GM18909 (cell line): Measurements from ENCODE around the gene NPAS3.

Experiments used
- ATAC-seq: cut with Tn5 transposase; IDR thresholded peaks from one replicate; pipeline ENCODE4 v1.9.1; 2021; ENCODE audit warnings: mild to moderate bottlenecking; ENCODE audit not compliant: unreplicated experiment, poor library complexity

The NPAS3 gene

DNA sequence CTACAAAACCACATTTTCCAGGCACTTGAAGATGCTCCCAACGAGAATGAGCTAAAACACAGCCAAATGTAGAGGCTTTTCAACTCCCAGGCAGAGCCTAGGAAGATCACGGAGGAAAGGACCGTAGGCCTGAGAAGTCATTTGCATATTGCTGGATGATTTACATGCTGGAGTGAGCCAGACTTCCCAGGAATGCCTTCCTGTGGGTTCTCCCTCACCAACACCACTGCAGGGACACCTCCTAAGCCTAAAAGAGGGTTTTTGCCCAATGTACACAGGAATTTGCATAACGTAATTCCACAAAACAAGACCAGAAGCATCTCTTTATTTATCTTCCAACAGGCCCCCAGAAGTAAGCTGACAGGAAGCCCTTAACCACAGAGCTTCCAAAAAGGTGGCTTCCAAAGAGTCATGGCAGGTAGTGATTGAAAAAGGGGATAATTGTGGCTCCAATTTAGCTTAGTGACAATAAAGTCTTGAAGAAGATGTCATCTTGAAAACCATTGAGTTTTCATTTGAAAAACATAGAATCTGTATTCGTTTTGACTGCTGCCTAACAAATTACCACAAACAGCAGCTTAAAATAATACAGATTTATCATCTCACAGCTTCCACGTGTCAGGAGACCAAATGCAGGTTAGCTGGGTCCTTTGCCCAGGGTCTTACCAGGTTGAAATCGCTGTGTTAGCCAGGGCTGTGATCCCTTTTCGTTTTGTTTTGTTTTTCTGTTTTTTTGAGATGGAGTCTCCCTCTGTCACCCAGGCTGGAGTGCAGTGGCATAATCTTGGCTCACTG lies 896.0 kb downstream of the NPAS3 start:
- ATAC-seq, result no peak

DNA sequence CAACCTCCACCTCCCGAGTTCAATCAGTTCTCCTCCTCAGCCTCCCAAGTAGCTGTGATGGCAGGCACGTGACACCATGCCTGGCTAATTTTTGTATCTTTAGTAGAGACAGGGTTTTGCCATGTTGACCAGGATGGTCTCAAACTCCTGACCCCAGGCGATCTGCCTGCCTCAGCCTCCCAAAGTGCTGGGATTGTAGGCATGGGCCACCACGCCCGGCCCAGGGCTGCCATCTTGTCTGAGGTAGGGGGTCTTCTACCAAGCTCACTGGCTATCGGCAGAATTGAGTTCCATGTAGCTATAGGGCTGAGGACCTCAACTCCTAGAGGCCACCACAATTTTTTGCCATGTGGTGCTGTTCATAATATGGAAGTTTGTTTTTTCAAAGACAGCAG lies 896.6 kb downstream of the NPAS3 start:
- no peak for ATAC-seq

DNA sequence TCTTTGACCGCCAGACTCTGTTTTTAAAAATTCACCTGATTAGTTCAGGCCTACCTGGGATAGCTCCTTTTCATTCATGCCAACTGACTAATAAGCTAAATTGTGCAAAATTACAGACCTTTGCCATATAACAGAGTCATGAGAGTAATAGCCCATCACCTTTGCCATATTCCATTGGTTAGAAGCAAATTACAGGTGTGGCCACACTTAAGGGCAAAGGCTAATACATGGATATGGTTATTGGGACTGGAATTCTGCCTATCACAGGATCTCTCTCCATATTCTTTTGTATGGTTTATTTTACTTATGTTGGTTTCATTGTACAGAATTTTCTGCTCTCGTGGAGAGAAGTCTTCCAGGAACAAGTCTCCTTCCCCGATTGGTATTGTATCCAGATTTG lies 897.0 kb downstream of the NPAS3 start:
- ATAC-seq, result no peak

DNA sequence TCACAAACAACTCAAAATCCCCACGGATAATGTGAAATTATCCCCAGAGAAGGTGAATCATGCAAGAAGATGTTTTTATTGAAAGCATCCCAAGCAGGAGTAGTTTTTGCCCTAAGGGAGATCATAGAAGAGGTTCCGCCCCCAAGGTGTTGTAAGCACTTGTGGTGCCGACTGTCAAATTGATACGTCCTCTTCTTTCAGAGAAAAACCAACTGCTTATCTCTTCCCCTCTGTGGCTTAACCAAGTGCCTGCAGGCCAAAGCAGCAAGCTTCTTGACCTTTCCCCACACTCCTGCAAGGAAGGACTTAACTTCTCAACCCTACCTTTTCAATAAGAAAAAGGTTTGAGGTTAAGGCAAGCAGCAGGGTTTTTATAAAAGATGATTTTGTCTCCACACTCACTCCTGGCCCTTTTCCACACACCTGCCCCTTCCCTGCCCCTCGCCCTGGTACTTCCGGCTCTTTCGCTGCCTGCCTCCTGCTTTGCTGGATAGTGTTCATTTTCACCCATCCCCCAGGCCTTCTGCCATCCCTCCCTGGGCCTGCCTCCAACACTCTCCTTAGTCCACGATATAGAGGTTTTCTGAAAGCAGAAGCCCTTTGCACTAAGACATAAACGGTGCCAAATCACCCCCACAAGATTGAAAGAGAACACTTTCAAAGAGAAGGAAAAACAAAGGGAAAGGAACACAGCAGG lies 897.7 kb downstream of the NPAS3 start:
- no peak for ATAC-seq

DNA sequence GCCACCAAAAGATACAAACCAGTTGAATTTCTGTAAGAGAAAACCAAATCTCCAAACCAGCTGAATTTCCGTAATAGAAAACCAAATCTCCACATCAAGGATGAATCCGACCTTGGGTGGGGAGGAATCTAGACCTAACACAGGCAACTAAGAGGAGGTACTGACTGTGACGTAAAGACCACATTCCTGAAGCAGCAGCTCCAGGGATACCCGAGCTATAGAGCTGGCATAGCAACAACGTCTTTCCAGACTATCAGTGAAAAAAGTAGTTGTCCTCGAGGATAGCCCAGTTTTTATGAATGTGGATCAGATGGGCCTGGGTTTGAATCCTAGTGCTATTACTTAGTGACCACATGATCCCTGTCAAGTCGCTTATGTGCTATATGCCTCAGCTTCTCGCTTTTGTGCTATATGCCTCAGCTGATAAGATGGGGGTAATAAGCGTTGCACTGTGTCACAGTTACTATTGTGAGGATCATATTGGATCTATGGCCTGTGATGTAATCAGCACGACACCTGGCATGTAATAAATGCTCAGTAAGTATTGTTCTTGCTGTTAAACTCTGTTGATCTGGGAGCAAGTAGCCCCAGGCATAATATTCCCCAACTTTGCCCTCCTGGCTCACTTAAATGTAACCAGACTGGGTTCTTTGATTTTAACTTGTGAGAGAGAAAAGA lies 898.4 kb downstream of the NPAS3 start:
- no peak for ATAC-seq

DNA sequence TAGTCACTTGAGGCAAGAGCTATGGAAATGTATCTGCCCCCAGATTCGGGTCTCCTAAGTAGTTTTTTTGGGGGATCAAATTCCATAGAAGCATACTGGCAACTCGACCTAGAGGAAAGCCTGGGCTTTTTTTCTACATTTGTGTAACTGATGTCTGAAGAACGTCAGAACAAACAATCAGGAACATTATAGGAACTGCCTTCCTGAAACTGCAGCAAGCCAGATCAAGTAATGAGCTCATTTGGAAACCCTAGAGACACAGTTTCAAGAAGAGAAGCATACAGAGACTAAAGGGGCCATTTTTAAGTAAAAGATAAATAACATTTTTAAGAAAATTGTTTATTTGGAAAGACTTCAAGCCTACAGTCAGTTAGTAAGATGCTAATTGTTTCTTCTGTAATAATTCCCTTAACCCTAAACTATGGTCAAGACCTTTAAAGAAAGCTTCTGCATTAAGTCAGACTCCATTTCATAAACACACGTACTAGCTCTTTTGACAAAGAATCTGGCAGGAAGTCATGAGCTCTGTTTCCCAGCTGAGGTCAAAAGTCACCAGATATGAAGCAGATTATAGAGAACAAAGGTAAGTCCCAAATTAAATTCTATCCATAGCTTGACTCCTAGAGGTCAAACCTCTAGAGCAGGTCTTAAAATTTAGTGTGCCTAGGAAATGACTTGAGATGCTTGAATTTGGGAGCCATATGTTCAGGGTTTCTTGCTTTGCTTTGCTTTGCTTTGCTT lies 899.4 kb downstream of the NPAS3 start:
- no peak for ATAC-seq

DNA sequence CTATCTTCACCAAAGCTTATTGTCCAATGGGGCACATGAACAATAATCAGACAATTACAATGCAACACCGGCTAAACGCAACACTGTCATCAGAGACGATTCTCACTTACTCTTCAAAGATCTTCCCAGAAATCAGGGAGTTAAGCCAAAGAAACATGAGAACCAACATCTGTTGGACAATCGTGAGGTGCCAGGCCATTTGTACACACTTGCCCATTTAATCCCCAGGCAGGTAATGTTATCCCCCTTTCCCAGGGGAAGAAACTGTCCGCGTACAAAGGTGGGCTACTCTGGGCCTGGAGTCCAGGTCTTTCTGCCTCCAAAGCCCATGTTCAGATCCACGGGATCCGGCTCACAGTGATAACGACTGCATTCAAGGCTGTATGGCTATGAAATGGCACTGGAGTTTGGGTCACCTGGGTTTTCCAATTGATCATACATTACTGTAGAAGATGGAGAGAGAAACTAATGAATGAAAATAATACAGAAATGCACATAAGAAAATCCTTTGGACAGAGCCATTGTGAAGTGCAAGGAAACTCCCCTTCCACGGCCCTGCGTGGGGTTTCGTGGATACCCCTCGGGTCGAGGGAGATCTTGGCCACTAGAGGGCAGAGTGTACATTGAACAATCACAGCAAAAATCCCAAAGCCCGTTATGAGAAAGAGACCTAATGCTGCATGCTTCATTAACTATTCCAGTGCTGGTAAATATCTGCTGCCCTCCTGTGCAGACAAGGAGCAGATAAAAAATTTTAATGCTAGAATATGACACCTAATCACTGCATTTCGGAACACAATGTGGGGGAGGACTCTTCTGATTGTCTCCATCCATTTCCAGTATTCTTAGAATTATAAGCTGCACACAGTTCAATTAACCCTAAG lies 900.8 kb downstream of the NPAS3 start:
- ATAC-seq, result peak; percentile 77

DNA sequence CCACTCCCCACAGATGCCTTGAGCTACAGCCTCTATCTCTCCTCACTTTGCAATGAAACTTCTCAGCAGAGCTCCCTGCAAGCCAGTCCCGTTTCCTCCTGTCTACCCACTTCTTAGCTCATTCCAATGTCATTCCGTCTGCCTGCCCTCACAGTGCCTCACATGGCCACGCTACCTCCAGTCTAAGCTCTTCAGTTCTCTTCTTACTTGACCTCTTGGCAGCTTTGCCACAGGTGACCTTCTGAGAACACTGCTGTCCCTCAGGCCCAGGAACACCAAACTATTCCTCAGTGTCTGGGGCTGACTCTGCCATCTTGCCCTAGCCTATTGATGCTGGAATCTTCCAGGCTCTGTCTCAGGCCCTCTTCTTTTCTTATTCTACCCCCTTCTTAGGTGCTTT lies 902.1 kb downstream of the NPAS3 start:
- ATAC-seq, result no peak

DNA sequence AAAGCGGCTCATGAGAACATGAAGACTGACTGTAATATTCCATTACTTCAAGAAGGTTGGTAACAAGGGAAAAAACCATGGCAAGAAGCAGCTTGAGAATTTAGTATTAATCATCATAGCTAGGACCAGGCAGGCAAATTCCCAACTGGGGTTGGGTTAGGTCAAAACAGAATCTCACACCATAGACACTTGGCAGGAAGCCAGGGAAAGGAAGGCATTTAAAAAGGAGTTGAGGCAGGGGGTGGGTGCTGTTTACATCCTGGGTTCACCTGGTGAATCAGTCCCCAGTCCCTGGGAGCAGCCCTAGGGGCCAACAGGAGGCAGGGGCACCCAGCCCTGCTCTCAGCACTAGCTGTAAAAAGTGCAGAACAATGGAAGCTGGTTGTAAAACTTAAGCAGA lies 903.6 kb downstream of the NPAS3 start:
- ATAC-seq, result no peak

DNA sequence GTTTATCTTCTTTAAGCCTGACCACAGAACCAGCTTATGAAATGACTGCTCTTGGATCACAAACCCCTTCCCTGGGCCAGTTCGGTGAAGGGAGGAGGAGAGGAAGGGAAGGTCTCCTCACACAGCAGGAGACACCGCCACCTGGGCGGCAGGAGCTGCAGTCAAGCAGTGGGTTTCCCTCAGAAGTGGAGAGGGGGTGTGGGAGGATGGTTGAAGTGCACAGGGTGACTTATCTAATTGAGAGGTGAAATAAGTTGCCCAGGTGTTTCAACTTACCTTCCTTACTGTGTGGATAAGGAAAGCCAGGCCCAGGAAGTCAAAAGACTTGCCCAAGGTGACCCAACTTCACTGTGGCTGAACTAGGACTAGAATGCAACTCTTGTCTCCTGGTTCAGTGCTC lies 905.4 kb downstream of the NPAS3 start:
- ATAC-seq, result no peak

DNA sequence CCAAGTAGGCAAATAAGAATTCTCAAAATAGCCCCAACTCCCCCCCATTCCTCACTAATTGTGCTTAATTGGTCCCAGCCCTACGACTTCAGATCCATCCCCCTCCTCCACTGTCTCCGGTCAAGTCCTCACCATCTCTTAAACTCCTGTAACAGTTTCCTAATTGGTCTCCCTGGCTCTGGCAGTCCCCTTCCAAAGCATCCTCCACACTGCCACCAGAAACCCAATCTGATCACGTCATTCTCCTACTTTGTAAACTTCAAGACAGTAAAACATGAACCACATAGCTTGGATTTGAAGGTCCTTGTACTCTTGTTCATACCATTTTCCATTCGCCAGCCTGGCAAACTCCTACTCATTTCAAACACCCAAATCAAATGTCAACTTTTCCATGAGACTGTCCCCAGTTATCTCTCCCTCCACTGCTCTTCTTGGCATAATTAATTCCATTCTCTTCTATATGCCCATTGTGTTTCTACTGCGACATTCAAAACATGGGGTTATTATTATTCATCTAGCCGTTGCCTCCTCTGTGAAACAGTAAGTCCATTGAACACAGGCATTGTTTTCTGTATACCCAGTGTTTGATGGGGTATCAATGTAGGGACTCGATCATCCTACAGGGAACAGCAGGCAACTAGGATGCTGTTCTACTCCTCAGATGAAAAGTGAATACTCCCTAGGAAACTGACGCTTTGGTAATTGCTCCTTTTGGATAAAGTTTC lies 907.6 kb downstream of the NPAS3 start:
- ATAC-seq, result no peak

DNA sequence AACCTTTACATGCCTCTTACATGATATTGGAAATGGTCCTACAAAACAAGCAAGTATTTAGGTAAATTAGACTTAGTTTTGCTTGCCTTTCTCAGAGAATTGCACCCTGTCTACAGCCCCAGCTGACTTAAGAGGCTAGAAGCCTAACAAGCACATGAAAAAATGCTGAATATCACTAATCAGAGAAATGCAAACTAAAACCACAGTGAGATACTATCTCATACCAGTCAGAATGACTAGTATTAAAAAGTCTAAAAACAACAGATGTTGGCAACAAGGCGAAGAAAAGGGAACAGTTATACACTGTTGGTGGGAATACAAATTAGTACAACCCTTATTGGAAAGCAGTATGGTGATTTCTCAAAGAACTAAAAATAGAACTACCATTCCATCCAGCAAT lies 908.4 kb downstream of the NPAS3 start:
- ATAC-seq, result no peak

DNA sequence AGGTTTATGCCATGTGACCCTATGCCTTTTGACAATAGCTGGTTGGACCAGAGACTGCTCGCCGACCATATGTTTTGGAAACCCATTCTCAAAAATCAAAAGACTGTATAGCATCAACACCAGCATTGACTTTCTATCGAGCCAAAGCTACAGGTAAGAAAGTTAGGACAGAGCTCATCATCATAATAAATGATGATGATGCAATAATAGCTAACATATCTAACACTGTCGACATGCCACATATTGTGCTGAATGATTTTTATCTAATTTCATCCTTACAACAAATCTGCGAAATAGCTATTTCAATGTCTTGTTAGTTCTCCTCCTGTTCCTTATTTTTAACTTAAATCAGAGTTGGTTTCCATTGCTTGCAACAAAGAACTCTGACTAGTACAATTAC lies 909.3 kb downstream of the NPAS3 start:
- ATAC-seq, result no peak

DNA sequence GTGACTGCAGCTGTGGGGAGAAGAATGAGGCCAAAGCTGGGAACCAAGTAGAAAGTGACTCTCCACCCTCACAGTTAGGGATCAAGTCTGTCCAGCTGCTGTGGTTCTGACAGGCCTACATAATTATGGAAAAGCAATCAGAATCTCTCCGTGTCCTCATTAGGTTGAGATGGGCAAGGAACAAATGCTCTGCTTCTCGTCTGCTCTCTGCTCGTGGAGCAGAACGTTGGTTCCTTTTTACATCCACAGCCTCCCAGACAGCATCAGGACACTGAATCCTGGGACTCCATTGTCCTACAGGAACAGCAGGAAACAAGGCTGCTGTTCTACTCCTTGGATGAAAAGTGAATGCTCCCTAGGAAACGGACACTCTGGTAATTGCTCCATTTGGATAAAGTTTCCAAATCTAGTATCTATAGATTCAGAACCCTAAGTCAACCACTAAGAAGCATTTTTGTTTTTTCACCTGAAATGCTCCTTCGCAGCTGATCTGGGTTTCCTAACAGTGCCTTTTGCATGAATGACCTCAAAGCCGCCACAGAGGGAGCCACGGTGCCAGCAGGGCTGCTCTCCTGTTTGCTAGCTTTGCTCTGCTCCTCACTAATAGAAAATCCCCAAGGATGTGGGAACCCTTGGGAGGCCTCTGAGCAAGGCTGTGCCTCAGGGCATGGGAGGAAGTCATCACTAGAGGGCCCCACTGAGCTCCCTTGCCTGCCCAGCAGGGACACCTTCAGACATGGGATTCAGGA lies 910.2 kb downstream of the NPAS3 start:
- ATAC-seq, result no peak

DNA sequence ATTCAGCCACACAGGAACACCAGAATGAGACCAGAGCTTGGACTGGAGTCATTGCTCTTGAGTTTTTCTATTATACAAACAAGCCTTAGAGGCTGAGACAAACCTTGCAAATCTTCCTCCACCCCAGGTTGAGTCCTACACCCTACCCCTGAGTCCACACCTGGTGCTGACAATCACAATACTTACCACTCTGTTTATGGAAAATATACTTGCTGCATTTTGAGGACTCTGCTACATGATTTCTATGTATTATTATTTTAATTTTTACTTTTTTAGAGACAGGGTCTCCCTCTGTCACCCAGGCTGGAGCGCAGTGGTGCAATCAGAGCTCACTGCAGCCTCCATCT lies 910.7 kb downstream of the NPAS3 start:
- ATAC-seq, result no peak

DNA sequence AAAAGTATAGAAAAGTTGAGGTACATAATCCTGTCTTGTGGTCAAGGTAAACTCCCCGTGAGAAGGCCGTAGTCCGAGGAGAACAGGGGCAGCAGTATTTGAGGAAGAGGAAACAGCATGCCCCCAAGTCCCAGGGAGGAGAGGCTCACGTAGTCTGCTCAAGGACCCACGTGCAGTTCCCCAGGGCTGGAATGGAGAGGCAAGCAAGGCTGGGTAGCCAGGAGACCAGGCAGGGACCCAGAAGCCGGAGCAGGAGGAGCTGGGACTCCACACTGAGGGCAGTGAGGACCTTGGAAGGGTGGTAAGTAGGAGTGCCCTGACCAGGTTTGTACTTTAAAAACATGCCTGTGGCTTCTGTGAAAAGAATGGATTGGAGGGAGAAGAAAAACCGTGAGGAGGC lies 912.1 kb downstream of the NPAS3 start:
- no peak for ATAC-seq

DNA sequence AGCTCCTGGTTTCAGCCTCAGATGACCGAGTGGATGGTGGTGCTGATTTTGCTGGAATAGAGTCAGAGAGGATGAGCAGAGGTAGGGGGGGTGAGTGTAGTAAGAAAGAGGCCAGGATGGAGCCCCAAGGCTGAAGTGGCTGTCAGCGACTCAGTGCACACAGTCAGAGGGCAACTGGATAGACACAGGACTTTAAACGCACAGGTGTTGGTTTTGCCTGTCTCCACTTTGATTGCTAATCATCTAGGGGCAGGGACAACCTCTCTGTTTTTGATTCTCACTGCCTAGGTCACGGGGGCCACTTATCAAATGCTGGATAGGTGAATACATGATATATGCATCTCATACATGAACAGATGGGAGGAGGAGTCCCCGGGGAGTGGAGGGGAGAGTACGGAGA lies 912.7 kb downstream of the NPAS3 start:
- ATAC-seq, result no peak

DNA sequence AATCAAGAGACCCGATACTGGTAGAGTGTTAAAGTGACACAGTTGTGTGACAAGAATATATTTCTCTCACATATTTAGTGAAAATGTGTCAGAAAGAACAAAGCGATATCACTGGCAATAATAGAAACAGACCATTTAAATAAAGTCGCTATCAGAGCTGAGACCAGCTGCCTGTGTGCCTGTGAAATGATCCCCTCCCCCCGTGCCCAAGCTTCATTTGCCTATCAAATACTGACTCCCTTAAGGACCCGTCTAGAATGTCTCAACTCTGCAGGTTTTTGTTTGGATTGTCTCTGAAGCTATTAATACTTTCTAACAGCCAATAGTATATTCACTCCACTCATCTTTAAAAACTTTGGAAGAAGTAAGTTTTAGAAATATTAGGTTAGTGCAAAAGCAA lies 913.3 kb downstream of the NPAS3 start:
- ATAC-seq, result no peak
